ENCODE results near the gene SUN3.
"Not testable (repeated sequence)": the region's sequence is repeated elsewhere in the genome, so short reads cannot be mapped to it uniquely, and the experiment has no call there.

The SUN3 gene

GRCh38 chr7:48004032-48004431 is 24.9 kb downstream of the SUN3 start:
- Histone ChIP-seq H3K9me3 (ENCODE audit: control insufficient read depth, low read length) (no peaks in the 10 kb centered on the region), H3K4me3 (ENCODE audit: insufficient read depth, low read depth, low read length, poor library complexity, severe bottlenecking) (no peak overlapping the region), H3K4me1 (ENCODE audit: control insufficient read depth, insufficient read depth, low read length, poor library complexity, severe bottlenecking) (no peaks in the 10 kb centered on the region), H3K27ac (ENCODE audit: insufficient read depth, low read length, poor library complexity, severe bottlenecking) (no peak overlapping the region), H3K36me3 (ENCODE audit: control insufficient read depth, insufficient read depth, low read length) (no peaks in the 10 kb centered on the region), H3K27me3 (replicated peaks; ENCODE audit: control insufficient read depth, insufficient read depth, low read length, poor library complexity, severe bottlenecking) (peaks cover 4% of the 10 kb centered on the region)
- DNase-seq: no peak

GRCh38 chr7:48000164-48000563 is 28.7 kb downstream of the SUN3 start:
- H3K36me3 ChIP-seq (ENCODE audit: control insufficient read depth, insufficient read depth, low read length); DNase-seq; H3K27ac ChIP-seq (ENCODE audit: insufficient read depth, low read length, poor library complexity, severe bottlenecking); H3K9me3 ChIP-seq (ENCODE audit: control insufficient read depth, low read length); H3K4me1 ChIP-seq (ENCODE audit: control insufficient read depth, insufficient read depth, low read length, poor library complexity, severe bottlenecking); H3K27me3 ChIP-seq (replicated peaks; ENCODE audit: control insufficient read depth, insufficient read depth, low read length, poor library complexity, severe bottlenecking); H3K4me3 ChIP-seq (ENCODE audit: insufficient read depth, low read depth, low read length, poor library complexity, severe bottlenecking): not testable (repeated sequence)

DNA sequence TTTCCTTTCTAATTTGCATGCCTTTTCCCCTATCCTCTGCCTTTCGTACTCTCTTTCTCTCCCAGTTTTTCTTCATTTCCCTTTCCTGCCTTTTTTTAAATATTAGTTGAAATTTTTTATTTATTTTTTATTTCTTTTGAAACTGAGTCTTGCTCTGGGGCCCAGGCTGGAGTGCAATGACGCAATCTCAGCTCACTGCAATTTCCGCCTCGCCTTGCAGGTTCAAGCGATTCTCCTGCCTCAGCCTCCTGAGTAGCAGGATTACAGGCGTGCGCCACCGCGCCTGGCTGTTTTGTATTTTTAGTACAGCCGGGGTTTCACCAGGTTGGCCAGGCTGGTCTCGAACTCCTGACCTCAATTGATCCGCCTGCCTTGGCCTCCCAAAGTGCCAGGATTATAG is 29.5 kb downstream of the SUN3 start:
- Histone ChIP-seq H3K27me3 (replicated peaks; ENCODE audit: control insufficient read depth, insufficient read depth, low read length, poor library complexity, severe bottlenecking) (no peaks in the 10 kb centered on the region), H3K4me3 (ENCODE audit: insufficient read depth, low read depth, low read length, poor library complexity, severe bottlenecking) (no peak overlapping the region), H3K9me3 (ENCODE audit: control insufficient read depth, low read length) (no peaks in the 10 kb centered on the region), H3K4me1 (ENCODE audit: control insufficient read depth, insufficient read depth, low read length, poor library complexity, severe bottlenecking) (no peaks in the 10 kb centered on the region), H3K27ac (ENCODE audit: insufficient read depth, low read length, poor library complexity, severe bottlenecking) (no peak overlapping the region), H3K36me3 (ENCODE audit: control insufficient read depth, insufficient read depth, low read length) (no peaks in the 10 kb centered on the region)
- DNase-seq: no peak

DNA sequence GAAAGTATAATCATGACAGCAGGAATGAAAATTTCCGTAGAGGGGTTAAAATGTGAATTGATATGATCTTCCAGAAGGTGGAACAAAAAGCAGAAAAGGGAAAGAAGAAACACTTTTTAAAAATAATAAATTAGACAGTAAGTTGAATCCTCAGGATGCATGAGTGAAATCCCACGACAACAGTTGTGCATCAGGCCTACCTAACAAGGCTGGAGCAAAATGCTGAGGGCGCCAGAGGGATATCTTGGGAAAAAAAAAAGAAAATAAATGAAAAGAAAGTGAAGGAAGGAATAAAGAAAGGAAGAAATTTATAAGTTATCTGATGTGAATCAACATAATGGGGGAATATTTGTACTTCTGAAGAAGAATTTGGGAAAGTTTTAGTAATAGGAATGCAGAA is 36.5 kb downstream of the SUN3 start:
- peaks cover 4% of the 10 kb centered on the region for H3K4me1 ChIP-seq (ENCODE audit: control insufficient read depth, insufficient read depth, low read length, poor library complexity, severe bottlenecking)
- DNase-seq: no peak
- peak overlapping the region; percentile 54 for H3K27ac ChIP-seq (ENCODE audit: insufficient read depth, low read length, poor library complexity, severe bottlenecking)
- no peaks in the 10 kb centered on the region for H3K36me3 ChIP-seq (ENCODE audit: control insufficient read depth, insufficient read depth, low read length)
- no peaks in the 10 kb centered on the region for H3K27me3 ChIP-seq (replicated peaks; ENCODE audit: control insufficient read depth, insufficient read depth, low read length, poor library complexity, severe bottlenecking)
- no peak overlapping the region for H3K4me3 ChIP-seq (ENCODE audit: insufficient read depth, low read depth, low read length, poor library complexity, severe bottlenecking)
- H3K9me3 ChIP-seq (ENCODE audit: control insufficient read depth, low read length): no peaks in the 10 kb centered on the region

DNA sequence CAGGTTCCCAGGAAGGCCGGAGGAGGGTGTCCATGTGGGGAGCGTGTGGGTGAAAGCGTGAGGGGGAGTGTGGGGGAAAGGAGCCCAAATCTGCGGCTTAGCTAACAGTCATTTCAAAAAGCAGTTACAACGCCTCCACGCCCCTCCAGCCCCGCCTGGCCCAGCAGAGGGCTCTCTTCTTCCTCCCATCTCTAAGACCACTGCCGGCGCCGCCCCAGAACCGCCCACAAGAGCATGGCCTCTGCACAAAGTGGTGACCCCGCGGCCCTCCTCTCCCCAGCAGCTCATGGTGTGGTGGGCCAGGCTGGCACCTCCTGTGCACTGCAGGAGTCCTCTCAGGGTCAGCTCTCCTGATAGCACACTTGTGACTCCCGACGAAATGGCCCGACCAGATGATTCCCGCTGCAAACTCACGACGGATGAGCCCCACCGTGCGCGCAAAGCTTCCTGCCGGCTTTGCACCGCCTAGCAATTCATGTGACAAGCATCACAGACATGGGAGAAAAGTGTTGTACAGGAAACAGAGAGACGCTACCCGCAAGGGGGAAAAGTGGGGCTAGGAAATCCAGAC is 37.1 kb downstream of the SUN3 start:
- H3K27me3 ChIP-seq (replicated peaks; ENCODE audit: control insufficient read depth, insufficient read depth, low read length, poor library complexity, severe bottlenecking): no peaks in the 10 kb centered on the region
- DNase-seq: peak; percentile 61 to 69 (median 68)
- peak overlapping the region; percentile 54 for H3K27ac ChIP-seq (ENCODE audit: insufficient read depth, low read length, poor library complexity, severe bottlenecking)
- peaks cover 4% of the 10 kb centered on the region for H3K4me1 ChIP-seq (ENCODE audit: control insufficient read depth, insufficient read depth, low read length, poor library complexity, severe bottlenecking)
- H3K36me3 ChIP-seq (ENCODE audit: control insufficient read depth, insufficient read depth, low read length): no peaks in the 10 kb centered on the region
- peak overlapping the region; percentile 55 for H3K4me3 ChIP-seq (ENCODE audit: insufficient read depth, low read depth, low read length, poor library complexity, severe bottlenecking)
- no peaks in the 10 kb centered on the region for H3K9me3 ChIP-seq (ENCODE audit: control insufficient read depth, low read length)

DNA sequence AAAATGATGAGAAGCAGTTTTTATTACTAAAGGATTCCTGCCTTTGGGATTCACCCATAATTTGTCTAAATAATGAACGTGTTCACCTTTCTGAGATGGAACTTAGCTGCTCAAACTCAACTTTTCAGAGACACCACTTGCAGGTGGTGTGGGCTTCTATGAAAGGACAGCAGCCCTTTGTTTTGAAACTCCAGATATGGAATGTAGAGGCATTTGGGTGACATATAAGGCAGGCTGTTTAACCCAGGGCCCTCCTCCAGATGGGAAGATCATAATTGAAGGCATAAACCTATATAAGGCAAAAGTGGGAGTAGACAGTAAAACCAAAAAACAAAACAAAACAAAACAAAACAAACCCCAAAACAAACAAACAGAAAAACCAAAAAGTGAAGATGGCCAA is 37.6 kb downstream of the SUN3 start:
- Histone ChIP-seq H3K4me1 (ENCODE audit: control insufficient read depth, insufficient read depth, low read length, poor library complexity, severe bottlenecking) (peaks cover 4% of the 10 kb centered on the region), H3K27me3 (replicated peaks; ENCODE audit: control insufficient read depth, insufficient read depth, low read length, poor library complexity, severe bottlenecking) (no peaks in the 10 kb centered on the region), H3K4me3 (ENCODE audit: insufficient read depth, low read depth, low read length, poor library complexity, severe bottlenecking) (peak overlapping the region; percentile 55), H3K9me3 (ENCODE audit: control insufficient read depth, low read length) (no peaks in the 10 kb centered on the region), H3K36me3 (ENCODE audit: control insufficient read depth, insufficient read depth, low read length) (no peaks in the 10 kb centered on the region), H3K27ac (ENCODE audit: insufficient read depth, low read length, poor library complexity, severe bottlenecking) (peak overlapping the region; percentile 54)
- no peak for DNase-seq

- H3K4me1 ChIP-seq (ENCODE audit: control insufficient read depth, insufficient read depth, low read length, poor library complexity, severe bottlenecking): peaks cover 4% of the 10 kb centered on the region
- H3K27me3 ChIP-seq (replicated peaks; ENCODE audit: control insufficient read depth, insufficient read depth, low read length, poor library complexity, severe bottlenecking): no peaks in the 10 kb centered on the region
- H3K4me3 ChIP-seq (ENCODE audit: insufficient read depth, low read depth, low read length, poor library complexity, severe bottlenecking): no peak overlapping the region
- H3K9me3 ChIP-seq (ENCODE audit: control insufficient read depth, low read length): no peaks in the 10 kb centered on the region
- no peaks in the 10 kb centered on the region for H3K36me3 ChIP-seq (ENCODE audit: control insufficient read depth, insufficient read depth, low read length)
- no peak overlapping the region for H3K27ac ChIP-seq (ENCODE audit: insufficient read depth, low read length, poor library complexity, severe bottlenecking)
- no peak for DNase-seq
Observed at GRCh38 chr7:47990592-47990991, 38.3 kb downstream of the SUN3 start.

DNA sequence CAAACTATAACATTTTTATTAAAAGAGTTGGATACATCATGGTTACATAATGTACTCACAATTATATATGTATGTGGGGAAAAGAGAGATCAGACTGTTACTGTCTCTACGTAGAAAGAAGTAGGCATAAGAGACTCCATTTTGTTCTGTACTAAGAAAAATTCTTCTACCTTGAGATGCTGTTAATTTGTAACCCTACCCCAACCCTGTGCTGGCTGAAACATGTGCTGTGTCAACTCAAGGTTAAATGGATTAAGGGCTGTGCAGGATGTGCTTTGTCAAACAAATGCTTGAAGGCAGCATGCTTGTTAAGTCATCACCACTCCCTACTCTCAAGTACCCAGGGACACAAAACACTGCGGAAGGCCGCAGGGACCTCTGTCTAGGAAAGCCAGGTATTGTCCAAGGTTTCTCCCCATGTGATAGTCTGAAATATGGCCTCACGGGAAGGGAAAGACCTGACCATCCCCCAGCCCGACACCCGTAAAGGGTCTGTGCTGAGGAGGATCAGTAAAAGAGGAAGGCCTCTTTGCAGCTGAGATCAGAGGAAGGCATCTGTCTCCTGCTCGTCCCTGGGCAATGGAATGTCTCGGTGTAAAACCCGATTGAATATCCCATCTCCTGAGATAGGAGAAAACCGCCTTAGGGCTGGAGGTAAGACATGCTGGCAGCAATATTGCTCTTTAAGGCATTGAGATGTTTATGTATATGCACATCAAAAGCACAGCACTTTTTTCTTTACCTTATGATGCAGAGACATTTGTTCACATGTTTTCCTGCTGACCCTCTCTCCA is 39.1 kb downstream of the SUN3 start:
- DNase-seq; H3K4me3 ChIP-seq (ENCODE audit: insufficient read depth, low read depth, low read length, poor library complexity, severe bottlenecking); H3K9me3 ChIP-seq (ENCODE audit: control insufficient read depth, low read length); H3K27ac ChIP-seq (ENCODE audit: insufficient read depth, low read length, poor library complexity, severe bottlenecking); H3K4me1 ChIP-seq (ENCODE audit: control insufficient read depth, insufficient read depth, low read length, poor library complexity, severe bottlenecking); H3K27me3 ChIP-seq (replicated peaks; ENCODE audit: control insufficient read depth, insufficient read depth, low read length, poor library complexity, severe bottlenecking); H3K36me3 ChIP-seq (ENCODE audit: control insufficient read depth, insufficient read depth, low read length): not testable (repeated sequence)

GRCh38 chr7:47988496-47989386 is 40.2 kb downstream of the SUN3 start:
- H3K4me1 ChIP-seq (ENCODE audit: control insufficient read depth, insufficient read depth, low read length, poor library complexity, severe bottlenecking): peaks cover 4% of the 10 kb centered on the region
- no peaks in the 10 kb centered on the region for H3K9me3 ChIP-seq (ENCODE audit: control insufficient read depth, low read length)

DNA sequence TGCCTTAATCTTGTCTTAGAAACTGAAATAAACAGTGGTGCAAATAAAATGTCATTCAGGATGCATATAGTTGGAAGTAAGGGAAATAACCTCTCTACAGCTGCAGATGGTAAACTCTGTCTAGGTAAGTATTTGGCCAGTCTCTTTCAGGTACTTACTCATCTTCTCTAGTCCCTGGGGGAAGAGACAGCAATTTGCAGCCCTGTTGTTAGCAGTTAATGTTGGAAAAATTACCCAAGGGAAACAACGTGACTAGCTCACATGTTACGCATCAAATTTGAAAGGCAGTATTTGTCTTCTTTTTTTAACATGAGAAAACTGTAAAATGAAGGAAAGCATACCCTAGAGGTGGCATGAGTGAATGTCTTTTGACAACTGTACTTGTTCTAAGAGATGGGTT is 46.3 kb downstream of the SUN3 start:
- Histone ChIP-seq H3K27me3 (replicated peaks; ENCODE audit: control insufficient read depth, insufficient read depth, low read length, poor library complexity, severe bottlenecking) (no peaks in the 10 kb centered on the region), H3K27ac (ENCODE audit: insufficient read depth, low read length, poor library complexity, severe bottlenecking) (no peak overlapping the region), H3K4me1 (ENCODE audit: control insufficient read depth, insufficient read depth, low read length, poor library complexity, severe bottlenecking) (peaks cover 11% of the 10 kb centered on the region), H3K36me3 (ENCODE audit: control insufficient read depth, insufficient read depth, low read length) (no peaks in the 10 kb centered on the region), H3K9me3 (ENCODE audit: control insufficient read depth, low read length) (no peaks in the 10 kb centered on the region), H3K4me3 (ENCODE audit: insufficient read depth, low read depth, low read length, poor library complexity, severe bottlenecking) (no peak overlapping the region)
- DNase-seq: no peak

More at GRCh38 chr7:47988496-47989386, 40.2 kb downstream of the SUN3 start:
- DNase-seq: no peak
- Histone ChIP-seq H3K27me3 (replicated peaks; ENCODE audit: control insufficient read depth, insufficient read depth, low read length, poor library complexity, severe bottlenecking) (no peaks in the 10 kb centered on the region), H3K27ac (ENCODE audit: insufficient read depth, low read length, poor library complexity, severe bottlenecking) (no peak overlapping the region), H3K36me3 (ENCODE audit: control insufficient read depth, insufficient read depth, low read length) (no peaks in the 10 kb centered on the region), H3K4me3 (ENCODE audit: insufficient read depth, low read depth, low read length, poor library complexity, severe bottlenecking) (no peak overlapping the region)
